Hematopoietic multipotent progenitor cell treated with erythropoietin and hydrocortisone succinate and interleukin-3 and kit ligand, for 6 days (in vitro differentiated cells): ENCODE results near the gene CXCR5.
A peak's percentile ranks its signal among the peaks of the same experiment; 100 is the strongest.

Experiments
- DNase-seq: peaks from one replicate; pipeline ENCODE4 v3.0.0-alpha.2; 2015

CXCR5 gene

DNA sequence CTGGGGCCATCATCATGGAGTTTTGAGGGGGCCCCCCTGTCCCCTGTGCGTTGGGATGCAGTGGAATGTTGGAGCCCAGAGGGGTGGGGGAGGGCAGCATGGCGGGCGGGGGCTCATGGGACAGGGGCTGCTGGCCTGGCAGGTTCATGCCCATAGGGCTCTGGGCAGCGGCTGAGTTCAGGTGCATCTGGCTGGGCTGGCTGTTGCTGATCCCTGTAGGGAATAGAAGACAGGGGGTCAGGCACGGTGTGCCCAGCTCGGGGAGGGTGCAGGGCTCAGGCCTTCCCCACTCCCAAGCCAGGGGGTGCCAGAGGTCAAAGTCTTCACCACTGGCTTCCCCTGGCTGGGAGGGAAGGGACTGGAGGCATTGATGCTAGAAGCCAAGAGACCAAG lies 15.6 kb downstream of the CXCR5 start:
- DNase-seq, result no peak

DNA sequence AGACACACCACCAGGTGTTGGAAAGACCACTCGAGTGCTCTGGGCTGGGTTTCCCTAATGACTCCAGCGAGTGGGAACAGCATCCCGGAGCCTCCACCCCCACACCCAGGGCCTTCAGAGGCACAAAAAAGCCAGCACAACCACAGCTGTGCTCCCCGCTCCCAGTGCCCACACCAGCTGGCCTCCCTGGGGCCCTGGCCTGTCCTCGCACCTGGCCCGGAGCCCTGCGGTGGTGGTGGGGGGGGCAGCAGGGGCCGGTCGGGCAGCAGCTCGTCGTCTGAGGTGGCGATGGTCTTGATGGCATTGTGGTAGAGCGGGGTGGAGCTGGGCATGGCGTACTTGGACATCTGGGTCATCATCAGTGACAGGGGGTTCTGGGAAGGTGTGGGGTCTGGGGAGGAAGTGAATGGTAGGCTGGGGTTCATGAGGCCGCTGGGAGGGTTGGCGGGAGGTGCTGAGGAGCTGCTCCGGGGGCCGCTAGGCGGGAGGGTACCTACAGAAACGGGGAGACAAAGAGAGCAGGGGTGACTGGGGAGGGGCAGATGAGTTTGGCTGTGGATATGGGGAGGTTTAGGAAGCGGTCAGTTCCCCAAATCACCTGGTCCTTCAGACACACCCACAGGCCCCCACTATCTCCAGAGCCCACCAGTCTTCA lies 16.1 kb downstream of the CXCR5 start:
- DNase-seq, result no peak

- no peak for DNase-seq
Measured at GRCh38 chr11:118900535-118901384, 17.1 kb downstream of the CXCR5 start.

GRCh38 chr11:118901494-118902335 lies 18.0 kb downstream of the CXCR5 start:
- DNase-seq, result no peak

DNA sequence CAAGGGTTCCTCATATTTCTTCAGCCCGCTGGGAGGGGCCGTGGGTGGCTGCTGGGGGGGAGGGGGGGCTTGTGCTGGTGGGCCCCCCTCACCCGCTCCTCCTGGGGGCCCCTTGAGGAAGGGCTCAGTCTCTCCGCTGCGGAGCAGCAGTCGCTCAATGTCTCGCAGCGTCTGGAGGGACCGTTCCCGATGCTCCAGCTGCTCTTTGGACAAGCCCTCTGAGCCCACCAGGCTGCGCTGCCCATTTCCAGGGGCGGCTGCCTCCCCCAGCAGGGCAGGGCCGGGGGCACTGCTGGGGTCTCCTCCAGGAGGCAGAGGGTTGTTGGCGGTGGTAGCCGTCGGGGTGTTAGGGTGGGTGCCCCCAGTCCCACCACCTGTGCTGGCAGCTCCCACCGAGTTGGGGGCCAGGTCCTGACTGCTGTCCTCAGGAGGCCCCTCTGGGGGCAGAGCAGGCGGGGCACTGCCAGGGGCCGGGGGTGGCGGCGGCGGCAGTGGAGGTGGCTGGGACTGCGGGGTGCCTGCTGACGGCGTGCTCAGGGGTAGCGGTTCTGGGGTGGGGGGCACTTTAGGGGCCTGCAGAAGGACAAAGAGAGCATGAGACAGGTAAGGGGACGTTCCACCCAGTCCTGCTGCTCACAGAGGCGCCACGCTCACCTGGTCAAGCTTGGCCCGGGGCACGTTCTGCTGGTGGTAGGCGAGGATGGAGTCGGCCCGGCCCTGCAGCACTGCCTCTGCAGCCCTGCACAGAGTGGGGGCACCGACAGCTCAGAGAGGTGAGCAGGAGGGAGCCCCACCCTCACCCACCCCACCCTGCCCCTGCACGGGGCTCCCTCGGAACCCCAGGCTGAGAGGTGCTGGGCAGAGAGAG lies 18.9 kb downstream of the CXCR5 start:
- DNase-seq, result no peak

DNA sequence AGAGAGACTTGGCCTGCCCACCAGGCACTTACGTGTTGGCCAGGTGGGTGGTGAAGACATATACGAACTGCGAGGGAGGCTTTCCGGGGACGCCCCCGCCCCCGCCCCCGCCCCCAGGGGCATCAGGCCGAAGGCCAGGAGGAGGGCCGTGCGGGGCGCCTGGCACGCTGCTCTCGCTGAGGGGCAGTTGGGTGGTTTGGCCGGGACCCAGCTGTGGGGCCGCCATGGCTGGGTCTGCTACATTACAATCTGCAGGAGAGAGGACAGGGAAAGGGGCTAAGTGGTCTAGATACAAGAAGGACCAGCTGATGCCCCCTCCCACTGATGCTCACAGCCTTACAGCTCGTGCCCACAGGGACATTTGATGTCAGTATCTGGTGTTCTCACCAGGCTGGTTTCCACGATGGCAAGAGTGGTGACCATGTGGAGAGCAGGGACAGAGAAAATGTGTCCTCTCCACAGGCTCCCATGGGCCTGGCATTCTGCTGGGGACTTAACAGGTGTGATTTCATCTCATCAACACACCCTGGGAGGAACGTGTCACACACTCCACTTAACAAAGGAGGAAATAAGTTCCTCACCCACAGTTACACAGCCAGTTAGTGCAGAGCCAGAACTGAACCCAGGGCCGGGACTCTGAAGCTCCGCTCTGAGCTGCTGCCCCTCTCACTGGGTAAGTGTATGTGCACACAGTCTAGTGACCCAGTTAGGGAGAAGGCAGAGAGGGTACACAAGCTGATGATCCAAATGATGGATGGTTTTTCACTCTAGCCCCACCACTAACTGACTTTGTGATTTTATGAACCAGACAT lies 19.7 kb downstream of the CXCR5 start:
- DNase-seq, result no peak

DNA sequence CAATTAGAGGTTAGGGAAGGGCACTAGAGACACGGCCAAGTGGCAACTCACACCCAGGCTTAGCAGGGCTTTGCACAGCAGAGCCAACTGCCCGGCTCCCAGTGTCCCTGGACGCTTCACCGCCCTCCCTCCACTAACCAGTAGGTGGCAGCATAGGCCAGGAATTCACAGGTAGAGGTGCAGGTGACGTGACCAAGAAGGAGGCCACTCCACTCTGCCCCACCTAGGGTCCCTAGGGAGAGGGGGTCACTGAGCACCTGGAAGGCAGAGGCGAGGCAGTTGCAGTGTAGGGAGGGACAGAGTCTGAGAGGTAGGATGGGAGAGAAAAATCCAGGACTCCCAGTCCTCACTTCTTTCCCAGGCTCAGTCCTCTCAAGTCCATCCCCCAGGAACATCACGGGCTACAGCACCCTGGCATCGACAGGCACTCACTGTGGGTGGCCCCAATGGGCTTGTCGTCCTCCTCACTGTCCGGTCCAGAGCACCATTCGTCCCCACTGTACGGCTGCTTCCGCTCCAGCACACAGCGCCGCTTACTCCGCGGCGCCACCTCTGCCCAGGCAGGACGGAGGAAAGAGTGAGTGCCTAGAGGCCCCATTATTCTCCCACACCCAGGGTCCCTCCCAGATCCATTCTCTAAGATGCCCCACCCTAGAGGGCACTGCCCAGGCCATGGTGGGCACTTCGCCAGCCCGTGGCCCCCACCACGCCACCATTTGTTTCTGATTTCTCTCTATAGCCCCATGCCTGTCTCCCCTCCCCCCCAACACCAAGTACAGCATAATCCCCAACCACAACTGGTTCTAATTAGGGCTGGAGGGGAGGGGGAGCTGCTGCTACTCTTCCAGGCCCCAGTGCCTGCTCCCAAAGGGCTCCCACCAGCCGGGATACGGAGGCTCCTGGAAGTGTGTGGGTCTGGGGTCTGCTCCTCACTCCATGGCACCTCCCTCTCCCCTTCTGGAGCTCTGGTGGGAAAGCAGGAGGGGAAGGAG lies 23.7 kb downstream of the CXCR5 start:
- peak; percentile 90 for DNase-seq

- DNase-seq, result no peak
Measured at GRCh38 chr11:118908264-118908663, 24.6 kb downstream of the CXCR5 start.

DNA sequence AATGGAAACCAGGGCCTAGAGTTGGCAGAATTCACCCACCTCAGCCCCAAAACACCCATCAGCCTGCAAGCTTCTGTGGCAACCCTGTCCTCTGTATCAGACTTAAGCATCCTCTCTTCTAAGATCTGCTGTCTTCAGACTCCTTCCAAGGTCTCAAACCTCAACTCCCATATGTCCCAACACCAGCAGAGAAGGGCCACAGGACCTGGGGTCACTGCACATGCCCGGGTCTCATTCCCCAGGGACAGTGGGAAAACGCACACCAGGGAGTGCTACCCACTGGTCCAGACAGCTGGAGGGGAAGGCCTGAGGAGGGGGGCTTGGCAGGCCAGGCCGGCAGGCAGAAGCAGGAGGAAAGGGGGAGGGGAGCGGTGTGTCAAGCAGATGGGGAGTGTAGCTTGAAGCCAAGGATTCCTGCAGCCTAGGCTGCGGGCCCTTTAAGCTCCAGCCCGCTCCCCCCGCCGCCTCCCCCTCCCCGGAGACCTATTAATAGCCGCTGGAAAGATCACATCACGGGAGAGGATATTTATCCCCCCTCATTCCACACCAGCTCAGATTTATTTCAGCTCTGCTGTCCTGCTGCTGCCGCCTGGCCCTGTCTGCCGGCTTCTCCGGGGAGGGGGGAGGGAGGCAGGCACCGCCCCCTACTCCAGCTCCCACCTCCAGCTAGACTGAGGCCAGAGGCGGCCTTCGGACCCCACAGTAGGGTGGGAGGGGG lies 25.4 kb downstream of the CXCR5 start:
- DNase-seq, result no peak

GRCh38 chr11:118909619-118910308 lies 26.1 kb downstream of the CXCR5 start:
- no peak for DNase-seq

DNA sequence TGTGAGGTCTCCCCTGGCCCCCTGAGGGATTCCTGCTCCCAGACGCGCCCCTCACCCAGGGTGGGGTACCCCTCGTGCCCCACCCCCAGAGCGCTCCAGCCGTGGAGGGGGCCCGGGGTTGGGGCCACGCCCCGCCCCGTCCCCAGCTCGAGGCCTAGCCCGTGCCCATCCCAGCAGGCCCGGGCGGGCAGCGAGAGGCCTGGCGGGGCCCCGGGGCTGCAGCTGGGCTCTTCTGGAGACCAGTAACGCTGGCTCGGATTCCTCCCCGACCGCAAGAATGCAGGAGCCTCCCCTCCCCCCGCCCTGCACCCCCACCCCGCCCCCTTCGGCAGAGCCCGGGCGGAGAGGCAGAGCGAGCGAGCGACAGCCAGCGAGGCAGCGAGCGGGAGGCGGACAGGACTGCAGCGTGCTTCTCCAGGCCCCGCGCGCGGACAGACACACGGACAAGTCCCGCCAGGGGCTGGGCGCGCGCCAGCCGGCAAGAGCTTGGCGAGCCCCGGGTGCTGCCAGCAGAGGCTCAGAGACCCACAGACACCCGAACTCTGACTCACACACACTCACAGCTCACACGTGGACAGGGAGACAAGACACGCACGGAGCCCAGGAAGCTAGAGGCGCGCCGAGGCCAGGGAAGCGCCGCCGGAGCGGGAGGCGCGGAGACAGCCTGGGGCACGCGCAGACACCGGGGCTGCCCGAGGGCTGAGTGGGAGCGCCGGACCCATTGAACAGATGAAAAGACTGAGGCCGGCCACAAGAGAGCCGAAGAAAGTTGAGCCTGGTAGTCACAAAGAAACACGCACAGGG lies 26.8 kb downstream of the CXCR5 start:
- peak; percentile 79 for DNase-seq

GRCh38 chr11:118911113-118911879 lies 27.6 kb downstream of the CXCR5 start:
- DNase-seq, result no peak

GRCh38 chr11:118911880-118912741 lies 28.4 kb downstream of the CXCR5 start:
- peak; percentile 80 for DNase-seq

DNA sequence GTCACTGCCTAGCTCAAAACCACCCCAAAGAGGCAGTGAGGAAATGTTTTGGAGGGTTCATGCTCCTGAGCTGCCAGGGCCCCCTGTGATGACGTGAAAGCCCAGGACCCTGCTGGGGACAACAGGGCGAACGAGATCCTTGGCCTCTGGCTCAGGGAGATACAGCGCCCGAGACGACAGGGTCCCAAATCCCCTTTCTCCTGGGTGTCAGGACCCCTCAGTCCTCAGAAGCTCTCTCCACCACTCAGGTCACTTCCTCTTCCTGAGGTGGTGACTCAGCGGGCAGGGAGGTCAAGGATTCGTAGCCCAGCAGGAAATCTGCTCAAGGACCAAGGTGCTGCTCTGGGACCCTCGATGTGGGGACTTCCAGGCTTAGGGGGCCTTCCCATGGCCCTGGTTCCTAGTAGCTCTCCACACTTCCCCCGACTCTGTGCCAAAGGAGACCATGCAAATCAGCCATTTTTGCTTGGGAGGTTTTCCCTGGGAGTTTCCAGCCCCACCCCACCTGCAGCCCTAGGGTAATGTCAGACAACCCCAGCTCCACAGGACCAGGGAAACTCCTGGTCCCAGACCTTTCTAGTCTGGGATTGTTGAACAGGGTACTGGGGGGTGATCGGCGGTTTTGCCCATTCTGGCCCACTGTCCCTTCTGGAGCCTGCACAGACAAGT lies 29.2 kb downstream of the CXCR5 start:
- DNase-seq, result no peak

DNA sequence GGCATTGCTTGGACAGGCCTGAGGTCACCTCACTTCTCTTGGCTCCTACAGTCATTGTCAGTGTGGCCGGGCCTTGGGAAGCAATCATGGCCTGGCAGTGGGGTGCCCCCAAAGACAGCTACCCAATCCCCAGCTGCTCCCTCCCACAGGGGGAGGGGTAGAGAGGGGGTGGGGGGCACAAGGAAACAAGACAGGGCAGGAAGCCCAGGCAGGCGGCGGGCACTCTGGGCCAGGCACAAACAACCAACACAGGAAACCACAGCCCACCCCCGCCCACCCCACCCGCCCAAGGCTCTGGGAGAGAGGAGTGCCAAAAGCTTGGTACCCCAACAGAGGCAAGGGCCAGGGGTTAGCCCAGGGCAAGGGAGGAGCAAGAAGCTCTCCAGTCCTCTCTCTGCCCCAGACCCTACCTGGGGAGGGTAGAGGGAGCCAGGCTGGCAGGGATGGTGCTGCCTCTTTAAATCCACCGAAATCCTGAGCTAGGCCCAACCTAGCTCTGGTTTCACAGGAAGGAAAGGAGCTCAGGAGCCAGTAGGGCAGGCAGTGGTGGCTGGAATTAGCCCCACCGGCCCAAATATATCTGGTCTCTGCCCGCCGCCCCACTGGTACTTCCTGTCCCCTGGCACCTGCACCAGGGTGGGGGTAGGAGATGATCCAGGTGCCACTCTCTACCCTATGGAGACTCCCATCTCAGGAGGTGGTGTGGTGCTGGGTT lies 29.9 kb downstream of the CXCR5 start:
- peak; percentile 70 for DNase-seq
